K562 (cell line): Measurements from ENCODE around the gene PHACTR3. TPM values are rescaled to one million over a fixed set of nuclear protein-coding genes. Genes with fewer than 3 reads are reported as not detected.

ENCODE experiments used
- ATAC-seq: fragments of 200-7000 bp; cut with Tn5 transposase; 3 replicates; pipeline ENCODE4 v1.9.1; 2020; ENCODE audit warnings: moderate library complexity
- BruUV-seq: library from RNA; stranded (reverse); fragments of 400-500 nt; replicated peaks from 2 replicates; lab custom pipeline; 2021; lab: Mats Ljungman, UMichigan
- CTCF ChIA-PET: fragments of 300-600 bp; formaldehyde crosslinking; extraction: SDS; loops from one replicate; lab custom pipeline; 2021; ENCODE audit warnings: low intra/inter-chr PET ratio; lab: Yijun Ruan, JAX
- POLR2A ChIA-PET: fragments of 300-600, 350-650 bp; sonication (Branson Sonifier 250); formaldehyde crosslinking; extraction: SDS; loops from one replicate; lab custom pipeline; 2021; ENCODE audit warnings: antibody characterized with exemption, inconsistent platforms; lab: Yijun Ruan, JAX
- DNase-seq, 4 experiments: peaks; one replicate each; pipeline versions ENCODE4 v3.0.0 to v3.0.0-alpha.2; 2011 to 2018; ENCODE audit warnings: low spot score in 3 of 4, mixed read lengths in 3 of 4; ENCODE audit errors: extremely low read depth in 1 of 4
- FAIRE-seq: peaks from 2 replicates; lab custom pipeline; 2011; peaks lifted over from hg19 to GRCh38; lab: Jason Lieb, UNC
- H2AFZ ChIP-seq: 2 replicates; pipeline ENCODE4 v1.6.0; 2011; ENCODE audit warnings: low read depth, low read length, control low read depth, inconsistent platforms
- H3K27ac ChIP-seq: fragments of 200-600 bp; 3 replicates; pipeline ENCODE4 v1.8.0; 2011; ENCODE audit warnings: low read depth, mild to moderate bottlenecking, control low read depth, inconsistent platforms, low read length, moderate library complexity, mixed read lengths; ENCODE audit errors: extremely low read depth
- H3K27me3 ChIP-seq, 2 experiments: fragments of 300-600 bp in 1 of 2; 2 replicates in 1 of 2; 3 replicates in 1 of 2; pipeline versions ENCODE4 v1.6.0 to v1.8.0; 2011; ENCODE audit warnings: inconsistent platforms in 2 of 2, low read length in 2 of 2, mild to moderate bottlenecking in 1 of 2, mixed read lengths in 1 of 2, moderate library complexity in 1 of 2; ENCODE audit not compliant: control insufficient read depth in 2 of 2, insufficient read depth in 2 of 2
- H3K36me3 ChIP-seq: fragments of 300-600 bp; 3 replicates; pipeline ENCODE4 v1.8.0; 2011; ENCODE audit warnings: mild to moderate bottlenecking, low read length, inconsistent platforms; ENCODE audit not compliant: control insufficient read depth, insufficient read depth
- H3K4me1 ChIP-seq, 2 experiments: fragments of 200-600 bp in 1 of 2; replicated peaks in 1 of 2; 2 replicates in 1 of 2; 3 replicates in 1 of 2; pipeline versions ENCODE4 v1.5.1 to v1.8.0; 2011; ENCODE audit warnings: inconsistent platforms in 2 of 2, low read length in 2 of 2, mild to moderate bottlenecking in 1 of 2, mixed read lengths in 1 of 2, moderate library complexity in 1 of 2; ENCODE audit not compliant: control insufficient read depth in 2 of 2, insufficient read depth in 2 of 2
- H3K4me2 ChIP-seq: 2 replicates; pipeline ENCODE4 v1.6.1; 2011; ENCODE audit warnings: low read length, control low read depth, inconsistent platforms, mixed read lengths; ENCODE audit not compliant: insufficient read depth
- H3K4me3 ChIP-seq: fragments of 200-600 bp; sonication (generic), shearing (Covaris generic); 2 replicates; pipeline ENCODE4 v1.5.1; 2016; ENCODE audit warnings: control low read depth, inconsistent platforms
- H3K79me2 ChIP-seq: fragments of 200-600 bp; 3 replicates; pipeline ENCODE4 v1.8.0; 2011; ENCODE audit warnings: low read length, inconsistent platforms; ENCODE audit not compliant: control insufficient read depth, insufficient read depth
- H3K9ac ChIP-seq, 2 experiments: 2 replicates each; pipeline versions ENCODE4 v1.6.0 to v1.6.1; 2011; ENCODE audit warnings: low read depth in 2 of 2, low read length in 2 of 2, control low read depth in 1 of 2, inconsistent platforms in 1 of 2, mild to moderate bottlenecking in 1 of 2, mixed read lengths in 1 of 2; ENCODE audit not compliant: insufficient read depth in 1 of 2
- H3K9me1 ChIP-seq: one replicate; pipeline ENCODE4 v1.6.0; 2011; ENCODE audit warnings: inconsistent platforms, mild to moderate bottlenecking, low read length, moderate library complexity; ENCODE audit not compliant: control insufficient read depth, insufficient read depth
- H3K9me3 ChIP-seq: replicated peaks from 2 replicates; pipeline ENCODE4 v1.5.1; 2011; ENCODE audit warnings: low read depth, low read length, inconsistent platforms; ENCODE audit not compliant: control insufficient read depth, insufficient read depth
- H4K20me1 ChIP-seq: replicated peaks from 2 replicates; pipeline ENCODE4 v1.6.1; 2011; ENCODE audit warnings: low read length, inconsistent platforms, mixed read lengths; ENCODE audit not compliant: control insufficient read depth, insufficient read depth
- BCOR ChIP-seq: fragments of 450-650 bp; IDR thresholded peaks from 2 replicates; pipeline ENCODE4 v1.6.1; 2016
- CEBPG ChIP-seq, 3 experiments: fragments of 200-800 bp in 1 of 3; sonication (Bioruptor generic) in 1 of 3; sonication (generic) in 1 of 3; formaldehyde crosslinking in 1 of 3; IDR thresholded peaks in 2 of 3; conservative IDR thresholded peaks in 1 of 3; 2 replicates each; pipeline versions ENCODE4 v1.6.1 to v1.8.0; 2016 to 2022; ENCODE audit warnings: missing compliant biosample characterization in 2 of 3, missing genetic modification characterization in 2 of 3, mild to moderate bottlenecking in 1 of 3, missing genetic modification reagents in 1 of 3
- FOXK2 ChIP-seq, 2 experiments: fragments of 450-650 bp; IDR thresholded peaks in 1 of 2; conservative IDR thresholded peaks in 1 of 2; 2 replicates each; pipeline ENCODE4 v1.6.1; 2016; ENCODE audit warnings: low read depth in 2 of 2, mild to moderate bottlenecking in 1 of 2
- MYNN ChIP-seq, 2 experiments: sonication (generic); formaldehyde crosslinking in 1 of 2; IDR thresholded peaks; 2 replicates each; pipeline versions ENCODE4 v1.5.0 to v1.6.1; 2016 to 2020; ENCODE audit warnings: antibody characterized with exemption in 1 of 2, missing genetic modification reagents in 1 of 2
- PHF20 ChIP-seq: fragments of 450-650 bp; IDR thresholded peaks from 2 replicates; pipeline ENCODE4 v1.6.1; 2018; ENCODE audit not compliant: partially characterized antibody
- SAP30 ChIP-seq: fragments of 200-600 bp; sonication (generic); IDR thresholded peaks from 2 replicates; pipeline ENCODE4 v1.6.1; 2012; ENCODE audit warnings: borderline replicate concordance, low read depth, mild to moderate bottlenecking, moderate library complexity, low read length, control low read depth, inconsistent platforms; ENCODE audit not compliant: insufficient read depth, poor library complexity, severe bottlenecking
- TAF15 ChIP-seq: fragments of 200-400 bp; formaldehyde crosslinking; IDR thresholded peaks from 2 replicates; pipeline ENCODE4 v1.6.1; 2017; ENCODE audit warnings: mild to moderate bottlenecking, low read depth, low read length, moderate library complexity
- XRCC4 ChIP-seq: IDR thresholded peaks from one replicate; pipeline ENCODE4 v1.6.1; 2011; ENCODE audit not compliant: insufficient read depth, insufficient read length; ENCODE audit errors: extremely low read depth
- ZNF436 ChIP-seq: fragments of 250-450, 450-650 bp; sonication (Bioruptor Pico); formaldehyde crosslinking; IDR thresholded peaks from 2 replicates; pipeline ENCODE4 v1.7.0; 2020; ENCODE audit warnings: mild to moderate bottlenecking
- ZNF551 ChIP-seq: fragments of 250-450 bp; sonication (Bioruptor Pico); IDR thresholded peaks from 2 replicates; pipeline ENCODE4 v1.5.0; 2021; ENCODE audit warnings: mild to moderate bottlenecking, moderate library complexity
- ZNF785 ChIP-seq: fragments of 250-450 bp; sonication (Bioruptor Pico); IDR thresholded peaks from 2 replicates; pipeline ENCODE4 v1.4.0; 2020; ENCODE audit warnings: mild to moderate bottlenecking
- WGBS: fragments of 100-300 bp; shearing (Covaris generic); methylation state at CpG from one replicate; pipeline ENCODE4 v1.1.6; 2016; ENCODE audit warnings: low coverage, mixed read lengths; ENCODE audit not compliant: insufficient coverage; ENCODE audit errors: missing lambda C conversion rate; 5-methylcytosine and 5-hydroxymethylcytosine counted together
- in situ Hi-C: fragments of 300-500 bp; cut with MboI; formaldehyde crosslinking; loops from 4 replicates; pipeline ENCODE4 v1.15.0; 2018; ENCODE audit warnings: inconsistent platforms, mixed read lengths
- intact Hi-C: fragments of 100-400 bp; cut with micrococcal nuclease; formaldehyde crosslinking; loops from 2 replicates; pipeline ENCODE4 v1.14.2; 2022
- polyA plus RNA-seq, 8 experiments: library from polyadenylated mRNA; depleted of rRNA in 4 of 8; stranded (reverse) in 5 of 8; unstranded in 3 of 8; fragments of >200 nt; fragmentation: Nextera tagmentation in 2 of 8; fragmentation: Illumina TruSeq in 1 of 8; extraction: Ambion mirVana in 2 of 8; extraction: Trizol in 1 of 8; gene quantifications; 2 replicates each; pipeline versions ENCODE4 v1.2.1 to v1.2.3, GENCODE V29; 2011 to 2014; ENCODE audit warnings: inconsistent platforms in 1 of 8, missing spikeins in 1 of 8
- total RNA-seq, 7 experiments: library from RNA; depleted of rRNA in 6 of 7; stranded (reverse); fragments of >200 nt in 6 of 7; fragmentation: Illumina TruSeq in 2 of 7; extraction: Trizol in 2 of 7; gene quantifications; 2 replicates each; pipeline versions ENCODE4 v1.2.1 to v1.2.3, GENCODE V29; 2011 to 2021; ENCODE audit warnings: low replicate concordance in 1 of 7

Gene PHACTR3
- total and polyA plus RNA-seq, 9 of the 15 experiments (the other 6 are each of a cell fraction or from before 2014, with no cell fraction given): not detected

GRCh38 chr20:59697068-59697467, 92.7 kb downstream of the PHACTR3 start:
- Histone ChIP-seq H3K36me3 (no peaks in the 10 kb centered on the region), H3K27ac (no peak overlapping the region), H3K9me1 (no peaks in the 10 kb centered on the region), H3K4me1 (no peaks in the 10 kb centered on the region), H3K4me2 (no peak overlapping the region), H3K4me3 (no peak overlapping the region), H3K79me2 (no peaks in the 10 kb centered on the region), H3K9me3 (no peaks in the 10 kb centered on the region), H3K9ac (no peak overlapping the region), H2AFZ (no peak overlapping the region), H3K27me3 (peaks cover 0 to 6% of the 10 kb centered on the region in 2 experiments; a peak in 1 of 5 replicates), H4K20me1 (no peaks in the 10 kb centered on the region)
- in situ Hi-C loops (no loop called here), intact Hi-C loops (no loop called here)
- POLR2A ChIA-PET: interaction anchor here (0.6 kb wide), 1 partner anchor 194 kb away, joined by 4 read pairs; no protein-coding TSS in a partner anchor
- ATAC-seq (no peak), FAIRE-seq (no peak), DNase-seq (no peak)
- CTCF ChIA-PET: no interaction called here
- WGBS: 3% methylated on average over 4 of the region's 4 CpGs
- TF ChIP-seq FOXK2 (conservative IDR thresholded peaks at IDR 0.05 in 1 of 2, IDR thresholded peaks at IDR 0.05 in 1 of 2; ENCODE audit: low read depth in 2 of 2) (no peak), CEBPG (CRISPR knock-in tag; IDR thresholded peaks at IDR 0.05) (no peak), CEBPG (tag; conservative IDR thresholded peaks at IDR 0.05 in 1 of 2, IDR thresholded peaks at IDR 0.05 in 1 of 2) (peak in 1 of 2 experiments; percentile 51; a peak in 2 of 4 replicates), ZNF785 (no peak)
- no TSS peak for BruUV-seq

GRCh38 chr20:59698598-59698997, 94.3 kb downstream of the PHACTR3 start:
- WGBS: 0% methylated on average over 1 of the region's 1 CpG
- Histone ChIP-seq H3K27ac (no peak overlapping the region), H3K79me2 (no peaks in the 10 kb centered on the region), H4K20me1 (no peaks in the 10 kb centered on the region), H3K4me1 (no peaks in the 10 kb centered on the region), H3K27me3 (peaks cover 0 to 6% of the 10 kb centered on the region in 2 experiments; a peak in 1 of 5 replicates), H3K36me3 (no peaks in the 10 kb centered on the region), H2AFZ (no peak overlapping the region), H3K4me2 (no peak overlapping the region), H3K9ac (no peak overlapping the region), H3K9me3 (no peaks in the 10 kb centered on the region), H3K4me3 (no peak overlapping the region), H3K9me1 (no peaks in the 10 kb centered on the region)
- POLR2A ChIA-PET: no interaction called here
- BruUV-seq: no TSS peak
- CTCF ChIA-PET: no interaction called here
- ATAC-seq (no peak), DNase-seq (no peak), FAIRE-seq (no peak)
- in situ Hi-C loops: no loop called here
- intact Hi-C loops: no loop called here
- TF ChIP-seq TAF15 (no peak), SAP30 (no peak), ZNF551 (CRISPR knock-in tag) (no peak), PHF20 (no peak), ZNF436 (CRISPR knock-in tag) (no peak), BCOR (no peak), MYNN (IDR thresholded peaks at IDR 0.05) (no peak), MYNN (CRISPR knock-in tag; IDR thresholded peaks at IDR 0.05) (no peak), XRCC4 (no peak)
